ENCODE measurements around the gene ARMS2.

DNA sequence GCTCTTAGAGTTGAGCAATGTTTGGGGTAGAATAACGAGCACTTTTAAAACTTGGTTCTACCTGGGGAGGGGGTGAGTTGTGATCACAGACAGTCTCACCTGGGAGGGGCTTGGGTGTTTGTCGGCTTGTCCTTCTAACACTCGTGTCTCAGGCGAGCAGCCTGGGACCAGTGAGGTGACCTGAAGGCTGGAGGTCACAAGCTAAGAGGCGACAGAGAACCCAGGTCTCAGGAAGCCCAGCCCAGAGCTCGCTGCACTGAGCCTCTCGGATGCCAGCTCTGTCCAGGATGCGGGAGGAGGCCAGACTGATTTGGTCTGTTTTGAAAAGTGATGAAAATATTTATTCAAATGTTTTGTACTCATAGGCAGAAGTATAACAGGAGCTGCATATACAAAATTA, 18.7 kb downstream of the ARMS2 start:
- TF ChIP-seq POLR2AphosphoS5 (IDR thresholded peaks at IDR 0.05; ENCODE audit: low read depth, low read length): no peak
- TF ChIP-seq TAF1 (IDR thresholded peaks at IDR 0.05; ENCODE audit: low read depth, low read length): no peak
